IMR-90 (cell line): ENCODE data around the gene RGS9. TPM values are rescaled to one million over a fixed set of nuclear protein-coding genes. Genes with fewer than 3 reads are reported as not detected.
A peak's percentile ranks its signal among the peaks of the same experiment; 100 is the strongest.

ENCODE experiments used
- ATAC-seq: fragments of 200-7000 bp; cut with Tn5 transposase; 2 replicates; pipeline ENCODE4 v1.9.1; 2020; ENCODE audit warnings: low read depth, mild to moderate bottlenecking, moderate library complexity
- BruUV-seq: library from RNA; stranded (reverse); fragments of 400-500 nt; replicated peaks from 2 replicates; lab custom pipeline; 2021; lab: Mats Ljungman, UMichigan
- CTCF ChIA-PET: fragments of 300-600 bp; formaldehyde crosslinking; extraction: SDS; loops from one replicate; lab custom pipeline; 2021; ENCODE audit warnings: antibody characterized with exemption; lab: Yijun Ruan, JAX
- POLR2A ChIA-PET: fragments of 300-600 bp; sonication (Branson Sonifier 250); formaldehyde crosslinking; loops from one replicate; lab custom pipeline; 2022; ENCODE audit warnings: antibody characterized with exemption; ENCODE audit not compliant: unreplicated experiment; lab: Charles Lee
- DNase-seq: peaks from one replicate; pipeline ENCODE4 v3.0.0; 2013
- H2AFZ ChIP-seq: replicated peaks from 2 replicates; pipeline ENCODE3; 2013; ENCODE audit warnings: low read length, mild to moderate bottlenecking; ENCODE audit not compliant: poor library complexity
- H2AK5ac ChIP-seq: 2 replicates; pipeline ENCODE4 v1.6.1; 2013; ENCODE audit warnings: low read depth, low read length, inconsistent platforms
- H2AK9ac ChIP-seq: replicated peaks from 2 replicates; pipeline ENCODE3; 2013; ENCODE audit warnings: mild to moderate bottlenecking, low read depth, low read length, moderate library complexity; ENCODE audit not compliant: poor library complexity
- H2BK120ac ChIP-seq: 2 replicates; pipeline ENCODE4 v1.6.1; 2013; ENCODE audit warnings: low read depth, low read length, inconsistent platforms
- H2BK15ac ChIP-seq: 3 replicates; pipeline ENCODE4 v1.6.1; 2013; ENCODE audit warnings: low read depth, low read length, inconsistent platforms
- H2BK20ac ChIP-seq: 2 replicates; pipeline ENCODE4 v1.6.1; 2013; ENCODE audit warnings: low read depth, mild to moderate bottlenecking, inconsistent platforms, low read length, moderate library complexity
- H2BK5ac ChIP-seq: 2 replicates; pipeline ENCODE4 v1.6.1; 2013; ENCODE audit warnings: mild to moderate bottlenecking, low read depth, low read length, inconsistent platforms; ENCODE audit not compliant: poor library complexity, severe bottlenecking
- H3K14ac ChIP-seq: replicated peaks from 2 replicates; pipeline ENCODE4 v1.6.1; 2013; ENCODE audit warnings: low read depth, low read length, inconsistent platforms
- H3K18ac ChIP-seq: 2 replicates; pipeline ENCODE4 v1.6.1; 2013; ENCODE audit warnings: low read depth, low read length, control low read depth
- H3K23ac ChIP-seq: 2 replicates; pipeline ENCODE4 v1.6.1; 2013; ENCODE audit warnings: low read depth, low read length, inconsistent platforms
- H3K27ac ChIP-seq: 2 replicates; pipeline ENCODE4 v1.5.1; 2013; ENCODE audit warnings: mild to moderate bottlenecking, control low read depth, low read length; ENCODE audit not compliant: insufficient read depth
- H3K27me3 ChIP-seq: 2 replicates; pipeline ENCODE4 v1.6.1; 2013; ENCODE audit warnings: low read length; ENCODE audit not compliant: control insufficient read depth, insufficient read depth
- H3K36me3 ChIP-seq: 2 replicates; pipeline ENCODE4 v1.6.1; 2013; ENCODE audit warnings: low read length, mixed read lengths; ENCODE audit not compliant: control insufficient read depth, insufficient read depth
- H3K4ac ChIP-seq: 2 replicates; pipeline ENCODE4 v1.6.1; 2013; ENCODE audit warnings: low read depth, low read length, inconsistent platforms
- H3K4me1 ChIP-seq: 2 replicates; pipeline ENCODE4 v1.6.1; 2013; ENCODE audit warnings: low read length, mixed read lengths; ENCODE audit not compliant: control insufficient read depth, insufficient read depth
- H3K4me2 ChIP-seq: 2 replicates; pipeline ENCODE4 v1.6.1; 2013; ENCODE audit warnings: low read depth, mild to moderate bottlenecking, control low read depth, low read length, moderate library complexity
- H3K4me3 ChIP-seq: 2 replicates; pipeline ENCODE4 v1.5.1; 2013; ENCODE audit warnings: low read depth, mild to moderate bottlenecking, control low read depth, low read length, moderate library complexity; ENCODE audit not compliant: insufficient read depth
- H3K56ac ChIP-seq: 2 replicates; pipeline ENCODE4 v1.6.1; 2013; ENCODE audit warnings: low read length, inconsistent platforms; ENCODE audit not compliant: insufficient read depth; ENCODE audit errors: extremely low read depth
- H3K79me1 ChIP-seq, 2 experiments: 2 replicates each; pipeline ENCODE4 v1.6.1; 2013; ENCODE audit warnings: low read length in 2 of 2, inconsistent platforms in 1 of 2, low read depth in 1 of 2
- H3K9ac ChIP-seq: 2 replicates; pipeline ENCODE4 v1.6.1; 2013; ENCODE audit warnings: low read depth, low read length, control low read depth
- H3K9me1 ChIP-seq: 2 replicates; pipeline ENCODE4 v1.6.1; 2013; ENCODE audit warnings: low read length, inconsistent platforms; ENCODE audit not compliant: insufficient read depth
- H3K9me3 ChIP-seq: 2 replicates; pipeline ENCODE4 v1.6.1; 2013; ENCODE audit warnings: low read length; ENCODE audit not compliant: control insufficient read depth, insufficient read depth
- H4K20me1 ChIP-seq: 2 replicates; pipeline ENCODE4 v1.6.1; 2013; ENCODE audit warnings: low read length, inconsistent platforms; ENCODE audit not compliant: insufficient read depth
- H4K5ac ChIP-seq: 2 replicates; pipeline ENCODE4 v1.6.1; 2013; ENCODE audit warnings: mild to moderate bottlenecking, low read depth, low read length, control low read depth
- H4K8ac ChIP-seq, 2 experiments: 2 replicates each; pipeline ENCODE4 v1.6.1; 2013; ENCODE audit warnings: low read depth in 2 of 2, low read length in 2 of 2, control low read depth in 1 of 2, inconsistent platforms in 1 of 2
- H4K91ac ChIP-seq: 2 replicates; pipeline ENCODE4 v1.6.1; 2013; ENCODE audit warnings: low read depth, low read length, inconsistent platforms; ENCODE audit not compliant: insufficient read depth
- BHLHE40 ChIP-seq: fragments of 150-350 bp; IDR thresholded peaks from 2 replicates; pipeline ENCODE4 v1.6.1; 2016; ENCODE audit warnings: mild to moderate bottlenecking, low read depth, low read length
- CEBPB ChIP-seq: IDR thresholded peaks from 2 replicates; pipeline ENCODE4 v1.6.1; 2012; ENCODE audit warnings: low read depth, low read length, improper control_type of control experiment
- CHD1 ChIP-seq: IDR thresholded peaks from 2 replicates; pipeline ENCODE4 v1.6.1; 2012; ENCODE audit warnings: low read depth, low read length, improper control_type of control experiment
- MAFK ChIP-seq: IDR thresholded peaks from 2 replicates; pipeline ENCODE4 v1.6.1; 2012; ENCODE audit warnings: low read depth, low read length, improper control_type of control experiment
- MAZ ChIP-seq: IDR thresholded peaks from 2 replicates; pipeline ENCODE4 v1.6.1; 2012; ENCODE audit warnings: low read depth, mild to moderate bottlenecking, low read length, improper control_type of control experiment, moderate library complexity, borderline replicate concordance
- MXI1 ChIP-seq: IDR thresholded peaks from 2 replicates; pipeline ENCODE4 v1.6.1; 2012; ENCODE audit warnings: low read depth, mild to moderate bottlenecking, low read length, moderate library complexity, borderline replicate concordance
- NFE2L2 ChIP-seq: fragments of 150-350 bp; IDR thresholded peaks from 2 replicates; pipeline ENCODE4 v1.6.1; 2016; ENCODE audit warnings: low read depth, mild to moderate bottlenecking, low read length
- POLR2A ChIP-seq: IDR thresholded peaks from 2 replicates; pipeline ENCODE4 v1.6.1; 2012; ENCODE audit warnings: mild to moderate bottlenecking, low read depth, low read length
- RAD21 ChIP-seq: IDR thresholded peaks from 2 replicates; pipeline ENCODE4 v1.6.1; 2012; ENCODE audit warnings: low read length, improper control_type of control experiment
- RFX5 ChIP-seq: IDR thresholded peaks from 2 replicates; pipeline ENCODE4 v1.8.0; 2012; ENCODE audit warnings: low read depth, mild to moderate bottlenecking, low read length, moderate library complexity
- SMC3 ChIP-seq: fragments of 150-350 bp; IDR thresholded peaks from 2 replicates; pipeline ENCODE4 v1.6.1; 2016; ENCODE audit warnings: low read depth, mild to moderate bottlenecking, antibody characterized with exemption, low read length, moderate library complexity
- WGBS, 2 experiments: methylation state at CpG; one replicate each; pipeline versions ENCODE4 v1.1.5 to v1.1.7; 2013; ENCODE audit warnings: missing lambda C conversion rate in 2 of 2; ENCODE audit not compliant: insufficient read length in 1 of 2; ENCODE audit errors: extremely low coverage in 2 of 2; 5-methylcytosine and 5-hydroxymethylcytosine counted together
- dilution Hi-C: fragments of 300-500 bp; cut with HindIII; formaldehyde crosslinking; loops from one replicate; pipeline ENCODE4 v1.14.3; 2018; ENCODE audit warnings: low sequenced_read_pairs; ENCODE audit not compliant: unreplicated experiment
- in situ Hi-C: fragments of 300-500 bp; cut with MboI; formaldehyde crosslinking; loops from 3 replicates; pipeline ENCODE4 v1.14.3; 2019; ENCODE audit warnings: low sequenced_read_pairs, inconsistent platforms, mixed read lengths
- intact Hi-C: fragments of 100-400 bp; cut with micrococcal nuclease; formaldehyde crosslinking; loops from 2 replicates; pipeline ENCODE4 v1.10.0; 2022
- polyA plus RNA-seq, 3 experiments: library from polyadenylated mRNA; depleted of rRNA; stranded (reverse); fragments of >200 nt; gene quantifications; 2 replicates each; pipeline ENCODE4 v1.2.3, GENCODE V29; 2012; ENCODE audit warnings: low replicate concordance in 1 of 3
- total RNA-seq: library from RNA; depleted of rRNA; stranded (reverse); fragments of >200 nt; gene quantifications from 2 replicates; pipeline ENCODE4 v1.2.3, GENCODE V29; 2012
- TF ChIP-seq, protein P1 (sequence below): conservative IDR thresholded peaks from 2 replicates; pipeline ENCODE4 v1.5.1; 2012; ENCODE audit warnings: mild to moderate bottlenecking, low read depth, low read length, improper control_type of control experiment

Gene RGS9
- total and polyA plus RNA-seq, 2 of the 4 experiments (the other 2 are of a cell fraction) = 0.90 to 1.1 TPM

DNA sequence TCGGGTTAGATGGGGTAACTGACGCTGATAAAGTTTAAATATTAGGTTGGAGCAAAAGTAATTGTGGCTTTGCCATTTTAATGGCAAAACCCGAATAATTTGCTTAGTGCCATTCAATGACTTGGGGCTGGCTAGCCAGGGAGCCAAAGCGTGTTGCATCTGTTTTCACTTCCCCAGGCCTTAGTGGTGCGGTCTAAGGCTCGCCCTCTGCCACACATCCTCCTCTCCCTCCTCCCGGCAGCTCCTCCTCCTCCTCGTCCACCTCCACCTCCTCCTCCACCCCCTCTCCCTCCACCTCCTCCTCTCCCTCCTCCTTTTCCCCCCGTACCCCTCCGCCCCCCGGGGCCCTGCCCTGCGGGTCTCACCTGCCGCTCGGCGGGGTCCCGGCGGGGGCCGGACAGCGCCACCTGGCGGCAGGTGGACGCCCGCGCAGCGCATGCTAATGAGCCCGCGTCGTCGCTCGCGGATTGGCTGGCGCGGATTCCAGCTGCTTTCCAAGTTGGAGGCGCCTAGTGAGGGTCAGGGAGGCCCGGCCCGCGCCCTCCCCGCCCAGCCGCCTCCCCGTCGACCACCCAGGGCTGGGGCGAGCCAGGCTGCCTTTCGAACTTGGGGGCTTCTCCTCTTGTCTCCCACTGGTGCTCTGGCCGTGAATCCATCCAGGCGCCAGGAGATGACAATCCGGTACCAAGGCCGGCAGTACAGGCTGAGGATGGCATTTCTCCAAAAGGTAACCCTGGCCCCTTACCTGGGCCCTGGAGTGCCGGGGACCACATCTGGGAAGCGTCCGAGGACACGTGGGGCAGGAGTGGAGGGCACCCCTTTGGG, 36.6 kb upstream of the RGS9 start:
- intact Hi-C loops = loop anchor here (1.0 to 2.0 kb wide), 2 partner anchors 45 to 126 kb away; no protein-coding TSS in a partner anchor
- POLR2A ChIA-PET = interaction anchor here (0.5 kb wide), 1 partner anchor 44 kb away, joined by 3 read pairs; the partner anchor contains the start of gene GNA13
- BruUV-seq = no TSS peak

More for the DNA sequence above, 36.6 kb upstream of the RGS9 start:
- CTCF ChIA-PET = interaction anchor here (0.7 to 1.2 kb wide), 9 partner anchors 9 to 181 kb away, joined by 3 to 6 read pairs (median 4); partner anchors contain the start of genes GNA13 and LRRC37A3
- 3% methylated on average over 12 of the region's 50 CpGs; no CpG with 5 or more reads in 1 of the 2 experiments for WGBS, 2 experiments
- Histone ChIP-seq H3K9me1 (peaks cover 6% of the 10 kb centered on the region; the same call in 1 of the 2 replicates), H3K9me3 (no peaks in the 10 kb centered on the region), H2BK5ac (no peak overlapping the region), H2AK5ac (0 out of 2 replicates have a peak overlapping the region, but pooled peaks have one; percentile 43), H4K20me1 (no peaks in the 10 kb centered on the region), H2BK20ac (no peak overlapping the region), H3K4me3 (peak overlapping the region; percentile 51), H2AFZ (peak overlapping the region; percentile 92), H2BK15ac (peak overlapping the region; percentile 54; the same call in 1 of the 3 replicates), H4K5ac (peak overlapping the region; percentile 57), H4K8ac (peak overlapping the region; percentile 9 to 32; a peak in 2 of 4 replicates), H2BK120ac (peak overlapping the region; percentile 56), H3K56ac (no peak overlapping the region), H3K79me1 (no peaks in the 10 kb centered on the region), H3K9ac (peak overlapping the region; percentile 66; the same call in 1 of the 2 replicates), H3K14ac (no peak overlapping the region; the same call in 1 of the 2 replicates), H3K4me2 (peak overlapping the region; percentile 77), H3K4ac (peak overlapping the region; percentile 63), H3K27me3 (no peaks in the 10 kb centered on the region), H3K23ac (peak overlapping the region; percentile 53; the same call in 1 of the 2 replicates), H3K36me3 (no peaks in the 10 kb centered on the region), H3K18ac (peak overlapping the region; percentile 3; the same call in 1 of the 2 replicates), H2AK9ac (no peak overlapping the region), H3K4me1 (peaks cover 7% of the 10 kb centered on the region), H3K27ac (no peak overlapping the region), H4K91ac (peak overlapping the region; percentile 33)
- dilution Hi-C loops = no loop called here
- in situ Hi-C loops = no loop called here
- TF ChIP-seq CEBPB (no peak), RFX5 (no peak), CHD1 (no peak), BHLHE40 (no peak), MXI1 (no peak), SMC3 (peak; percentile 68), RAD21 (peak; percentile 62), POLR2A (no peak), MAFK (no peak), NFE2L2 (no peak), MAZ (peak; percentile 68; the same call in 1 of the 2 replicates)
- TF ChIP-seq, protein P1, sequence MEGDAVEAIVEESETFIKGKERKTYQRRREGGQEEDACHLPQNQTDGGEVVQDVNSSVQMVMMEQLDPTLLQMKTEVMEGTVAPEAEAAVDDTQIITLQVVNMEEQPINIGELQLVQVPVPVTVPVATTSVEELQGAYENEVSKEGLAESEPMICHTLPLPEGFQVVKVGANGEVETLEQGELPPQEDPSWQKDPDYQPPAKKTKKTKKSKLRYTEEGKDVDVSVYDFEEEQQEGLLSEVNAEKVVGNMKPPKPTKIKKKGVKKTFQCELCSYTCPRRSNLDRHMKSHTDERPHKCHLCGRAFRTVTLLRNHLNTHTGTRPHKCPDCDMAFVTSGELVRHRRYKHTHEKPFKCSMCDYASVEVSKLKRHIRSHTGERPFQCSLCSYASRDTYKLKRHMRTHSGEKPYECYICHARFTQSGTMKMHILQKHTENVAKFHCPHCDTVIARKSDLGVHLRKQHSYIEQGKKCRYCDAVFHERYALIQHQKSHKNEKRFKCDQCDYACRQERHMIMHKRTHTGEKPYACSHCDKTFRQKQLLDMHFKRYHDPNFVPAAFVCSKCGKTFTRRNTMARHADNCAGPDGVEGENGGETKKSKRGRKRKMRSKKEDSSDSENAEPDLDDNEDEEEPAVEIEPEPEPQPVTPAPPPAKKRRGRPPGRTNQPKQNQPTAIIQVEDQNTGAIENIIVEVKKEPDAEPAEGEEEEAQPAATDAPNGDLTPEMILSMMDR = peak; percentile 85
- peak; percentile 47 for DNase-seq
- ATAC-seq = peak; percentile 98
